Fibroblast of the conjunctiva (primary cell): ENCODE results near the gene ZSCAN2.
A peak's percentile ranks its signal among the peaks of the same experiment; 100 is the strongest.

ENCODE experiments used
- DNase-seq: peaks from one replicate; pipeline ENCODE4 v3.0.0-alpha.2; 2010; ENCODE audit warnings: low read depth

ZSCAN2 gene

DNA sequence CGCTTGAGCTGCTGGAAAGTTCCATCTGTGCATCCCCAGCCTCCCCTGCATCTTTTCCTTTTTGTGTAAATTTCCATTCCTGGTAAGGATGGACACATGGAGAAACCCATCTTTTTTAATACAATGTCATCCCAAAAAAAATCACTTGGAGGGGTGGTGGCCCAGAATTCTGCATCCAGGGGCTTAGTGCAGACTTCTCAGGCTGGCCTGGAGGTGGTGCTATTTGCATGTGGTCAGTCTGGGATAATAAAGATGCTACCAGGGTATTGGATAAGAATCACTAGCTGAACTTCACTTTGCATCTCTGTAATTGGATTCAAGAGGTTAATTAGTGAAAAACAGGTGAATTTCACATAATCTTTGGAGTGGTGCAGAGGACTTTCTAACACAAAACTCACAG, 1.8 kb upstream of the ZSCAN2 start:
- DNase-seq = peak; percentile 50

DNA sequence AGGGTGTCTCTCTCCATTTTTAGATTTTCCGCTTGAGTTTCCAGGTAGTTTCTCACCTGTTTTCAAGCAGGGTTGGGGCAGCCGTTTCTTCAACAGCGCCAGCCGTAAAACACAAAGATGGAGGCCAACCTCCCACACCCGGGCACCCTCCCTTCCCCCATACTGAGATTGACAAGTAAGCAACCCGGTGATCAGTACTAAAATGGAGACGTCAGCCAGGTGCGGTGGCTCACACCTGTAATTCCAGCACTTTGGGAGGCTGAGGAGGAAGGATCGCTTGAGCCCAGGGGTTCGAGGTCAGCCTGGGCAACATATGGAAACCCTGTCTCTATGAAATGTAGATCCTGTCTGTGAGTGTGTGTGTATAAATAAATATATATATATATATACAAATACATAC, 903 bp upstream of the ZSCAN2 start:
- no peak for DNase-seq

DNA sequence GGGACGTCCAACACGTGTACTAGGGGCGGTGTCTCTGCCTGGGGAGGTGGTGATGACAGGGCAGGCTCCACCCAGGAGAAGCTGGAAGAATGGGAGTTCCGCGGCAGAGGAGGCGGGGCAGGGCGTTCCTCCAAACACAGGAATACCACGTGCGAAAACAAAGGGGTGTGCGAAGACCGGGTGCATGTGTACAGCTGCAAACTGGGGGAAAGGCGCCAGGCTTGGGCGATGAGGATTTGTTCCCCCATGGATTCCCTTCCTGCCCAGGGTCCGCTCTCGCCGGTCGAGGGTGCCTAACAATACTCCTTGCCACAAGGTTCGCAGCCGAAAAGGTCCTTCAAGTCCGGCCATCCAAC, 500 bp upstream of the ZSCAN2 start:
- peak; percentile 65 for DNase-seq

DNA sequence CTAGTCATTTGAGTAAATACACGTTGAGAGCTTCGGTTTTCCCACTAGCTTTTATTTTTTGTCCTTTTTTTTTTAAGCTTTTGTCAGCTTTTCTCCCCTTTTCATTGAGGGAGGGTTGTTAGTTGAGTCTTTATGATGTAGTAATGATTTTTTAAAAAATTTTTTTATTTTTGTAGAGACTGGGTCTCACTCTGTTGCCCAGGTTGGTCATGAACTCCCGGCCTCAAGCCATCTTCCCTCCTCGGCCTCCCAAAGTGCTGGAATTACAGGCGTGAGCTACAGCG, 688 bp downstream of the ZSCAN2 start:
- DNase-seq = no peak

DNA sequence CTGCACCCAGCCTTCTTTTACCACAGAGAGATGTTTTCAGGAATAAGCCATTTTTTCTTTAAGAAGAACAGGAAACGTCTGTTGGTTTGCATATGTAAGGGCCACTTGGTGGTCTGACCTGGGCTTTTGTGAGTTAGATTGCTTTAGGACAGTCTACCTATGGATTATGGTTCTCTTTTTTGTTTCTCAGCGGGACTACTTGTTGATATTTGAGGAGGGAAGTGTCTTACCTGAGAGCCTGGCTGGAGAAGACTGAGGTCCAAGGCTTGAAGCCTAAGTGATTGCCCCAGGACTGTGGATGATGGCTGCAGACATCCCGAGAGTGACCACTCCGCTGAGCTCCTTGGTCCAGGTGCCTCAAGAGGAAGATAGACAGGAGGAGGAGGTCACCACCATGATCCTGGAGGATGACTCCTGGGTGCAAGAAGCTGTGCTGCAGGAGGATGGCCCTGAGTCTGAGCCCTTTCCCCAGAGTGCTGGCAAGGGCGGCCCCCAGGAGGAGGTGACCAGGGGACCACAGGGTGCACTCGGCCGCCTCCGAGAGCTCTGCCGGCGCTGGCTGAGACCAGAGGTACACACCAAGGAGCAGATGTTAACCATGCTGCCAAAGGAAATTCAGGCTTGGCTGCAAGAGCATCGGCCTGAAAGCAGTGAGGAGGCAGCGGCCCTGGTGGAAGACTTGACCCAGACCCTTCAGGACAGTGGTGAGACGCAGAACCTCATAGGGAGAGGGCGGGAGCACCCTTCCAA, 3.0 kb downstream of the ZSCAN2 start:
- DNase-seq = no peak

DNA sequence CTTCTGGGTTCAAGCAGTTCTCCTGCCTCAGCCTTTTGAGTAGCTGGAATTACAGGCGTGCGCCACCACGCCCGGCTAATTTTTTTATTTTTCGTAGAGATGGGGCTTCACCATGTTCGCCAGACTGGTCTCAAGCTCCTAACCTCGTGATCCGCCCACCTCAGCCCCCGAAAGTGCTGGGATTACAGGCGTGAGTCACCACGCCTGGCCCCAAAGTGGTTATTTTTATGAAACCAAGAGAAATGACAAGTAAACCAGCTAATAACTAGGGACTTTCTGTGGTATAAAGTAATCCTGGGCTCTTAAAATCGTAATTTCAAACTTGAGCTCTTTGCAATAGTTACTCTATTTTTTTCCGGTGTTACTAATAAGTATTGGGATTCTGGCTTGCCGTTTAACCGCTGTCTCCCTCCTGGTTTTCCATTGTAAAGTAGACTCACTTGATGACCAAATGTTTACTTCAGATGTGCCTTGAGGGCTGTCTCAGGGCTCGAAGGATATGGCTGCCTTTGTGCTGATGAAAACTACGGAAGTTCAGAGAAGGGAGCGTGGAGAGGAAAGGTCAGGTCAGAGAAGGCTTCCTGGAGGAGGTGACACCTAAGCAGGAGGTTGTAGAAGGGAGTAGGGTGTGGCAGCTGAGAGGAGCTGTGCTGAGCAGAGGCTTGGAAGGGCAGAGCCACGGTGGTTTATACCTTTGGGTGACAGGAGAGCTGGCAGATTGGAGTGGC, 4.2 kb downstream of the ZSCAN2 start:
- no peak for DNase-seq

DNA sequence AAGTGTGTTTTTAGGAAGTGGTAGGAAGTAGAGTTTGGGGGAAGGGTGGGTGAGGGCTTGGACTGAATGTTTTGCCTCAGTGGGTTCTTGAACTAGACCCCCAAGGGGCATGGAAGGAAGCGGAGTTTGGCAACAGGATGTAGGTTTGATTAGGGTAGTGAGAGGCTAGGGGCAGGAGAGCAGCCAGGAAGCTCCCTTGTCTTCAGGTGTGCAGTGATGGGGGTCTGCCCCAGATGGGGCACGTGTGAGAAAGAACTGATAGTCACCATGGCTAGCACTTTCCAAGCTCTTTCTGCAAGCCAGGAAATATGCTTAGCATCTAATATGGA, 4.7 kb downstream of the ZSCAN2 start:
- DNase-seq = no peak

DNA sequence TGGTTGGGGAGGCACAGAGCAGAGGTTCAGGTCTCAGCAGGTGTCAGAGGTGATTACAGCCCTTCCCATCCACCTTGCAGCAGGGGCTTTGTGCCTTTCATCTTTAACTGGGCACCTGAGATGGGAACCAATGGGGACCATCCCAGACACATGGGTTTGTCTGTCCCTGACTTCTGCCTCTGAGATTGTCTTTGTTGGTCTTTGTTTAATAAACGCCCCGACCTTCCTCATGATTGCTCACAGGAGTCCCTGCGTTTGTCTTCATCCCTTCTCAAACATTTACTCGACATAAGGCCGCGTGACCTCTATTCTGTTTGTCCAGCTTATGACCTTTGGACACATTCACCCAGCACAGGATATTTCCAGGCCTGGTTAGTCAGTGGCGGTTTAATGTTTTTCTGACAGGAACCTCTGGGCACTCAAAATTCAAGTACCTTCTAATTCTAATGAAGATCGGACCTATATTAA, 5.9 kb downstream of the ZSCAN2 start:
- DNase-seq = no peak

DNA sequence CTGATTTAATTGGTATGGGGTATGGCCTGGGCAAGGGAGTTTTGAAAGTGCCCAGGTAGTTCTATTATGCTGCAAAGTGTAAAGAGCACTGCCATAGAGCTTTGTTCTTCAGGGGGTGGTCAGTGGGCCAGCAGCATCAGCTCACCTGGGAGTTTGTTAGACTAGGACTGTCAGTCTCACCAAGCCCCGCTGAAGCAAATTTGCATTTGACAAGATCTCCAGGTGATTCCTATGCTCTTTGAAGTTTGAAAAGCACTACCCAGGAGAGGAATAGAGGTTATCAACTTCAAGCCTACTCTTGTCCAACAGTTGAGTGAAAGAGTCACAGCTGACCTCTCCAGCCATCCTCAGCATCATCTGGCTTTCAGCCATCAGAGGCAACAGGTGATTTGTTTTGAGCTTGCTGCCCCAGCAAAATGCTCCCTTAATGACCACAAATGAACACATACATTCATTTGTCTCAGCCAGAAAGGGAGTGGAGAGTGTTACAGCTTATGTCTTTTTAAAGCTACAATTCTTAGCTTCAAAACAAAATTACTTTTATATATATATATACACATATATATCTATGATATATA, 8.0 kb downstream of the ZSCAN2 start:
- no peak for DNase-seq

DNA sequence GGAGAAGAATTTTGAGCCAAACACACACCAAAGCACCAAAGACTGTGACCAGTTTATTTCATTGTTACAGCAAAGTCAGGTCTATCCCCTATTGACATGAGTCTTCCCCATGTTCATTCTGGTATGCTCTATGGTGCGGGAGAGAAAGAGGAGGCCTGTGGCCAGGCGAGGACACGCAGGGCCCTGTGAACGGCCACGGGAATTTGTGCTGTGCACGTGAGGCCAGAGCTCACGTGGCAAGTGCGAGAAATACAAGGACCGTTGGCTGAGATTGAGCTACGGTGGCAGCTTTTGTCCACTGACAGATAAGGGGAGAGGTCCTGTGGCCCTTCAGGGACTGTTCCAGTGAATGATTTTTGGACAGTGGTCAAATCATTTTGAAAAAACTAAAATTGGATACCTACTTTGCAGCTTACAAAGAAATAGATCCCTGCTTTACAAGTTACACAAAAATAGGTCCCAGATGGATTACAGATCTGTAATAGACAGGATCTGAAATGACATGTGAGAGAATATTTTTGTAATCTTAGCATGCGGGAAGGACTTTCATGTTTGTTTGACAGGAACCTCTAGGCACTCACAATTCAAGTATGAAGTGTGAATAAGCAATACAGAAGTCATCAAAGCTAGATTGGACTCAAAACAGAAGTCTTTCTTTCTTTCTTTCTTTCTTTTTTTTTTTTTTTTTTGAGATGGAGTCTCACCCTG, 9.2 kb downstream of the ZSCAN2 start:
- DNase-seq = no peak

DNA sequence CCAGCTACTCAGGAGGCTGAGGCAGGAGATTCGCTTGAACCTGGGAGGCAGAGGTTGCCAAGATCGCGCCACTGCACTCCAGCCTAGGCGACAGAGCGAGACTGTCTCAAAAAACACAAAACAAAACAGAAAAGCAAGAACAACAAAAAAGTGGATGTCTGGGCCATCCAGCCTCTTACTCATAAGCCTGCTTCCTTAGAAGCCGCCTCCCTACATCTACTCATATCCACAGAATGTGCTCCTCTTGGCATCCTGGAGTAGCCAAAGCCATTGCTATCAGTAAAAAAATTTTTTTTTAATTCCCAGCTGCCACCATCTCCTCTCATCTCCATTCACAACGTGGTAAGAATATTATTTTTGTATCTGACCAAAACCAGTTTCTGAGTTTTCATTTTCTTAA, 10.8 kb downstream of the ZSCAN2 start:
- no peak for DNase-seq

DNA sequence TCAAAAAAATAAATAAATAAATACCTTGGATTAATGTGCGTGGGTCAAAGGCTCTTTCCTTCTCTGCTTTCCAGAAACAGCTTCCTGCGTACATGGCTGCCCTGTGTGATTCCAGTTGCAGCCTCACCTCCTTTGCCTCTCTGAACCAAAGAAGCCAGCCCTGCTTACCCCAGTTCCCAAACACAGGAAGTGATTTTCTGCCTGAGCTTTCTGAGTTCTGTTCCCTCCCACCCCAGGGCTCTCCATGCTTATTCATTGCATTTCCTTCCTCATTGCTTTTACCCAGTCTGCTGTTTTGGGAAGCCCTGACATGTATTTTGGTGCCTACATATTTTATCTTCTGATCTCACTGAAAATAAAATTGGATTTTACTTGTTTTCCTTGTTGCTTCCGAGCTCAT, 15.4 kb downstream of the ZSCAN2 start:
- no peak for DNase-seq

DNA sequence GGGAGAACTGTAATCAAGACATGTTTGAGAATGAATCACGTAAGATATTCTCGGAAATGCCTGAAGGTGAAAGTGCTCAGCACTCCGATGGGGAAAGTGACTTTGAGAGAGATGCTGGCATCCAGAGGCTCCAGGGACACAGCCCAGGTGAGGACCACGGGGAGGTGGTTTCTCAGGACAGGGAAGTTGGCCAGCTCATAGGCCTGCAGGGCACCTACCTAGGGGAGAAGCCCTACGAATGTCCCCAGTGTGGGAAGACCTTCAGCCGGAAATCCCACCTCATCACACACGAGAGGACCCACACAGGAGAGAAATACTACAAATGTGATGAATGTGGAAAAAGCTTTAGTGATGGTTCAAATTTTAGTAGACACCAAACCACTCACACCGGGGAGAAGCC, 19.8 kb downstream of the ZSCAN2 start:
- no peak for DNase-seq

DNA sequence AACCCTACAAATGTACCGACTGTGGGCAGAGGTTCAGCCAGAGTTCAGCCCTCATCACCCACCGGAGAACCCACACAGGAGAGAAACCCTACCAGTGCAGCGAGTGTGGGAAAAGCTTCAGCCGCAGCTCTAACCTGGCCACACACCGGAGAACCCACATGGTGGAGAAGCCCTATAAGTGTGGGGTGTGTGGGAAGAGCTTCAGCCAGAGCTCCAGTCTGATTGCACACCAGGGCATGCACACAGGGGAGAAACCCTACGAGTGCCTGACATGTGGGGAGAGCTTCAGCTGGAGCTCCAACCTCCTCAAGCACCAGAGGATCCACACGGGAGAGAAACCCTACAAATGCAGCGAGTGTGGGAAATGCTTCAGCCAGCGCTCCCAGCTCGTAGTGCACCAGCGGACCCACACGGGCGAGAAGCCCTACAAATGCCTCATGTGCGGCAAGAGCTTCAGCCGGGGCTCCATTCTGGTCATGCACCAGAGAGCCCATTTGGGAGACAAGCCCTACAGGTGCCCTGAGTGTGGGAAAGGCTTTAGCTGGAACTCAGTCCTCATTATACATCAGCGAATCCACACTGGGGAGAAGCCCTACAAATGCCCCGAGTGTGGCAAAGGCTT, 20.7 kb downstream of the ZSCAN2 start:
- no peak for DNase-seq

DNA sequence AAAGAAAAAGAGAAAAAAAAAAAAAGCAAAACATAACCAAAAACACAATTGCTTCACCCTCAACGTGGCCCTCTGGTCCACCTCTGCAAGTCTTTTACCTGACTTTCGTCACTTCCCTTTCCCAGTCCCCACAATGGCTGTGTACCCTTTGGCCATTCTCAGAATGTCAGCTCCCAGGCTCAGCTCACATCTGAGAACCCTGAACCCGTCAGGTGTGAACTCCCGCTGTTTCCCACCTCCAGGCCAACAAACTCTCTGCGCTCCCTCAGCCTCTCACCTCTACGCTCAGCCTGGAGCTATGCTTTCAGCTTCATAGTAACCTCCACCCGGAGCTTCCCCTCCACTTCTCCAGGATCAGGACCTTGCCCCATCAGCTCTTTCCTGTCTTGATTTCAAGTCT, 23.6 kb downstream of the ZSCAN2 start:
- DNase-seq = no peak

DNA sequence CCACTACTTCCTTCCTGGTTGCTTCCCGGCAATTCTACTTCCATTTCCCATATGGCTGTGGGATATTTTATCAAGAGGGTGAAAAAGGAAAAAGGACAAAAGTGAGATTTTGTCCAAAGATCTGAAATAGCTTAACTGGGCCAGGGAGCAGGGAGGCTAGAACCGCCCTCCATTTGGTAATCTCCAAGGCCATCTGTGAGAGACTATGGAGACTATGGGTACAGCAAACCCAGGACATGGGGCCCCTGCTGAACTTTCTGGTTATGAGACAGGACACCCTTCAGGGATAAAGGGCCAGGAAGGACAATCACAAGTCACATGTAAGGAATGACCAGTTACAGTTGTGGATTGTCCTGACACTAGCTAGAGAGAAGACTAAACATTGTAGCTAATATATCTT, 24.3 kb downstream of the ZSCAN2 start:
- DNase-seq = no peak

DNA sequence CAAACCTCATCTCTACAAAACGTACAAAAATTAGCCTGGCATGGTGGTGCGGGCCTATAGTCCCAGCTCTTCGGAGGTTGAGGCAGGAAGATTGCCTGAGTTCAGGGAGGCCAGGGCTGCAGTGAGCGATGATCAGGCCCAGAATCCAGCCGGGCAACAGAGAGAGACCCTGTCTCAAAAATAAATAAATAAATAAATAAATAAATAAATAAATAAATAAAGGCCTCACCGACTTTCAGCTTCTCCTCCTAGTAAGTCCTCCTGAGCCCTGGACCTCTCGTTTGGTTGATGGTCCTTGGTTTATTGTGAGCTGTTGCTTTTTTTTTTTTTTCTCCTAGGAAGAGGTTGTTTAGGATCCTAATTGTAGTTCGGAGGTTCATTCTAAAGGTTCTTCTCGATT, 28.2 kb downstream of the ZSCAN2 start:
- DNase-seq = no peak

DNA sequence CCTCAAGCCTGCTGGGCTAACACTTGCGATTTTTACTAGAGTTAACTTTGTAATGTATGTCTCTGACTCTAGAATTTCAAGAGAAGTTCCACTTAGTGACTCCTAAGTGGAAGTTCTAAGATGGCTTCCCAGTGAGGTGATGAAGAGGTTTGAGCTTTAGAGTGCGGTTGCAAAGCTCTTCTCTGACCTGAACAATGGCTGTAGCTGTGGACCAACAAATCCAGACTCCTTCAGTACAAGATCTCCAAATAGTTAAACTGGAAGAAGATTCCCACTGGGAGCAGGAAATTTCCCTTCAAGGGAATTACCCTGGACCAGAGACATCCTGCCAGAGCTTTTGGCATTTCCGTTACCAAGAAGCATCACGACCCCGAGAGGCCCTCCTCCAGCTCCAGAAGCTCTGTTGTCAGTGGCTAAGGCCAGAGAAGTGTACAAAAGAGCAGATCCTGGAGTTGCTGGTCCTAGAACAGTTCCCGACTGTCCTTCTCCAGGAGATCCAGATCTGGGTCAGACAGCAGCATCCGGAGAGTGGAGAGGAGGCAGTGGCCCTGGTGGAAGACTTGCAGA, 31.0 kb downstream of the ZSCAN2 start:
- no peak for DNase-seq

DNA sequence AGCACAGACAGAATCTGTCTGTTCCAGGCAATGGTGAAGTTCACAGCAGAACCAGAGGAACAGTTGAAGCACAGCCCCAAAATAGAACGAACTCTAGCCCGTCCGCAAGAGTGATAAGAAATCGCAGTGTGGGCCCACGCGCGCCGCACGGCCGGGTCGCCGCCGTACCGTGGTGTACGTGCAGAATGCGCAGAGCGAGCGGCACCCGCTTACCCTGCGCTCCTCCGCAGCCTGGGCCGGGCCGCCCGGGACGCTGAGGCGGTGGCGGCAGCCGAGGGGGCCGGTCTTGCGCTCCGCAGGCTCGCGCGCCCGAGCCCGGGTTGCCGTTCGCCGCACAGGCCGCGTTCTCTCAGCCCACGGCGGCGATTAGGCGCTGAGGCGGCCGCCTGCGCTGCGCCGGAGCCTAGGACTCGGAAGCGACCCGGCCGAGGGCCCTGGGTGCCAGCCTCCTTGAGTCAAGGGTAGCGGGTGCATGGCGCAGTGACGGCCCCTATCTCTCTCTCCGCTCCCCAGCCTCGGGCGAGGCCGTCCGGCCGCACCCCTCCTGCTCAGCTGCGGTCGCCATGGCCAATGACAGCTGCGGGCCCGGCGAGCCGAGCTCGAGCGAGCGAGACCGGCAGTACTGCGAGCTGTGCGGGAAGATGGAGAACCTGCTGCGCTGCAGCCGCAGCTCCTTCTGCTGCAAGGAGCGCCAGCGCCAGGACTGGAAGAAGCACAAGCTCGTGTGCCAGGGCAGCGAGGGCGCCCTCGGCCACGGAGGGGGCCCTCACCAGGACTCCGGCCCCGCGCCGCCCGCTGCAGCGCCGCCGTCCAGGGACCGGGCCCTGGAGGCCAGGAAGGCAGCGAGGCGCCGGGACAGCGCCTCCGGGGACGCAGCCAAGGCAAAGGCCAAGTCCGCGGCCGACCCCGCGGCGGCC, 32.8 kb downstream of the ZSCAN2 start:
- no peak for DNase-seq

DNA sequence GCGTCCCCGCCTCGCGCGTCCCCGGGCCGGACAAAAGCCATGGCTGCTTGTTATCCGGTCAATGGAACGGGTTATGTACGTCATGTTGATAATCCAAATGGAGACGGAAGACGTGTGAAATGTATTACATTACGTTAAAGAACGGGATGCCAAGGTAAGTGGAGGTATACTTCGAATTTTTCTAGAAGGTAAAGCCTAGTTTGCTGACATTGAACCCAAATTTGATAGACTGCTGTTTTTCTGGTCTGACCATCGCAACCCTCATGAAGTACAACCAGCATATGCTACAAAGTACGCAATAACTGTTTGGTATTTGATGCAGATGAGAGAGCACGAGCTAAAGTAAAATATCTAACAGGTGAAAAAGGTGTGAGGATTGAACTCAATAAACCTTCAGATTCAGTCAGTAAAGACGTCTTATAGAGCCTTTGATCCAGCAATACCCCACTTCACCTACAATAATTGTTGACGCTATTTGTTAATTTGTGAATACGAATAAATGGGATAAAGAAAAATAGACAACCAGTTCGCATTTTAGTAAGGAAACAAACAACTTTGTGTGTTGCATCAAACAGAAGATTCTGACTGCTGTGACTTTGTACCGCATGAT, 33.5 kb downstream of the ZSCAN2 start:
- DNase-seq = no peak

DNA sequence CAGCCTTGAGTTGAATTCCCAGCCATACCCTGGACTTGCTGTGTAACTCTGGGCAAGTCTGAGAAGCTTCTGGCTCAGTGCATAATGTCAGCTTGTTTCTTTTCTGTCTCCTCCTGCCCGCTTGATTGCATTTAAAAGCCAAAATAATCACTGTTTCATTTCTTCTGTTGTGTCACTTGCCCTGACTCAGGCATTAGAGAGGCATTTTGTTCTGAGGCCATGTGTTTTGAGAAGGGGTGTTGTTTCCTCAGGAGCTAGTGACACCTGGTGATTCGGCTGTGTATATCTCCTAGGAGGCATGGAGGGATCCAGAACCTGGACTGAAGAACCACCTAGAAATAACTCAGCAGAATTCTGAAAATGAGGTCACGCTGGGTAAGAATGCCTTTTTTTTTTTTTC, 37.3 kb downstream of the ZSCAN2 start:
- DNase-seq = no peak
